ENCODE results near the gene NBEAL1.

- no peak for TF ChIP-seq POLR2AphosphoS5 (IDR thresholded peaks at IDR 0.05)
- TF ChIP-seq, protein P1, sequence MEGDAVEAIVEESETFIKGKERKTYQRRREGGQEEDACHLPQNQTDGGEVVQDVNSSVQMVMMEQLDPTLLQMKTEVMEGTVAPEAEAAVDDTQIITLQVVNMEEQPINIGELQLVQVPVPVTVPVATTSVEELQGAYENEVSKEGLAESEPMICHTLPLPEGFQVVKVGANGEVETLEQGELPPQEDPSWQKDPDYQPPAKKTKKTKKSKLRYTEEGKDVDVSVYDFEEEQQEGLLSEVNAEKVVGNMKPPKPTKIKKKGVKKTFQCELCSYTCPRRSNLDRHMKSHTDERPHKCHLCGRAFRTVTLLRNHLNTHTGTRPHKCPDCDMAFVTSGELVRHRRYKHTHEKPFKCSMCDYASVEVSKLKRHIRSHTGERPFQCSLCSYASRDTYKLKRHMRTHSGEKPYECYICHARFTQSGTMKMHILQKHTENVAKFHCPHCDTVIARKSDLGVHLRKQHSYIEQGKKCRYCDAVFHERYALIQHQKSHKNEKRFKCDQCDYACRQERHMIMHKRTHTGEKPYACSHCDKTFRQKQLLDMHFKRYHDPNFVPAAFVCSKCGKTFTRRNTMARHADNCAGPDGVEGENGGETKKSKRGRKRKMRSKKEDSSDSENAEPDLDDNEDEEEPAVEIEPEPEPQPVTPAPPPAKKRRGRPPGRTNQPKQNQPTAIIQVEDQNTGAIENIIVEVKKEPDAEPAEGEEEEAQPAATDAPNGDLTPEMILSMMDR (IDR thresholded peaks at IDR 0.05) = no peak
Measured at GRCh38 chr2:203164311-203164935, 149.7 kb downstream of the NBEAL1 start.
